K562 (cell line): ENCODE data around the gene IRX1. TPM values are rescaled to one million over a fixed set of nuclear protein-coding genes. Genes with fewer than 3 reads are reported as not detected.

Experiments used
- ARHGAP35 ChIP-seq: fragments of 450-650 bp; IDR thresholded peaks from 2 replicates; pipeline ENCODE4 v1.6.1; 2018; ENCODE audit not compliant: partially characterized antibody
- CBFB ChIP-seq: sonication (generic); formaldehyde crosslinking; IDR thresholded peaks from 2 replicates; pipeline ENCODE4 v1.4.0; 2020; ENCODE audit warnings: mild to moderate bottlenecking, missing genetic modification reagents
- FOXJ3 ChIP-seq: sonication (generic); formaldehyde crosslinking; IDR thresholded peaks from 2 replicates; pipeline ENCODE4 v1.4.0; 2020; ENCODE audit warnings: mild to moderate bottlenecking, missing genetic modification reagents
- STAT5A ChIP-seq: IDR thresholded peaks from 2 replicates; pipeline ENCODE4 v1.6.1; 2012; ENCODE audit warnings: low read length, inconsistent platforms, borderline replicate concordance
- TRIM28 ChIP-seq: fragments of 450-650 bp; IDR thresholded peaks from 2 replicates; pipeline ENCODE4 v1.6.1; 2017
- ZNF655 ChIP-seq: fragments of 250-450 bp; sonication (Bioruptor Pico); IDR thresholded peaks from 2 replicates; pipeline ENCODE4 v1.5.0; 2021
- polyA plus RNA-seq, 8 experiments: library from polyadenylated mRNA; depleted of rRNA in 4 of 8; stranded (reverse) in 5 of 8; unstranded in 3 of 8; fragments of >200 nt; fragmentation: Nextera tagmentation in 2 of 8; fragmentation: Illumina TruSeq in 1 of 8; extraction: Ambion mirVana in 2 of 8; extraction: Trizol in 1 of 8; gene quantifications; 2 replicates each; pipeline versions ENCODE4 v1.2.1 to v1.2.3, GENCODE V29; 2011 to 2014; ENCODE audit warnings: inconsistent platforms in 1 of 8, missing spikeins in 1 of 8
- total RNA-seq, 7 experiments: library from RNA; depleted of rRNA in 6 of 7; stranded (reverse); fragments of >200 nt in 6 of 7; fragmentation: Illumina TruSeq in 2 of 7; extraction: Trizol in 2 of 7; gene quantifications; 2 replicates each; pipeline versions ENCODE4 v1.2.1 to v1.2.3, GENCODE V29; 2011 to 2021; ENCODE audit warnings: low replicate concordance in 1 of 7
- TF ChIP-seq, protein P1 (sequence below): sonication (generic); formaldehyde crosslinking; IDR thresholded peaks from 2 replicates; pipeline ENCODE4 v1.8.0; 2023; ENCODE audit warnings: missing genetic modification reagents, mild to moderate bottlenecking, borderline replicate concordance
- TF ChIP-seq, protein P2 (sequence below): sonication (generic); formaldehyde crosslinking; IDR thresholded peaks from 2 replicates; pipeline ENCODE4 v1.8.1; 2023; ENCODE audit warnings: mild to moderate bottlenecking, missing genetic modification reagents, moderate library complexity
- TF ChIP-seq, protein P3 (sequence below): fragments of 450-650 bp; IDR thresholded peaks from 2 replicates; pipeline ENCODE4 v1.6.1; 2016; ENCODE audit warnings: antibody characterized with exemption

The IRX1 gene
- total and polyA plus RNA-seq, 9 of the 15 experiments (the other 6 are each of a cell fraction or from before 2014, with no cell fraction given): not detected

DNA sequence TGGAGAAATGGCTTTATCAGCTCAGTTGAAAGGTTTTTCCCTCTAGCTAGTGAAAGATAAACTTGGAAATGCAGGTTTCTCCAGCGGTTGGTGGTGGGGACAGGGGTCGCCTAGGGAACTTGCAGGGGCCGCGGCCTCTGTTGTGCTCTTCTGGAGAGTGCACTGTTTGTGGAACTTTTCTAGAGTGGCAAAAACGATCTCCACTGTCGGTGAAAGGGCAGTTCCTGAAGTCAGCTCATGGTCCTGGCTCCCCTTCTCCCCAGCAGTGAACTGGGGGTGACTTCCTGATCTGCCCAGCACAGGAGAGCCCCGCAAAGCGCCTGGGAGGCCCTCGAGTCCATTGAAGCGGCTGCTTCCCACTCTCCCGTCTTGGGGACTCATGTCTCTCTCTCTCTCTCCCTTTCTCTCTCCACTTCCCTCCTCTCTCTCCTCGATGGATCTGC, 3.2 kb downstream of the IRX1 start (continued):
- TF ChIP-seq, protein P1, sequence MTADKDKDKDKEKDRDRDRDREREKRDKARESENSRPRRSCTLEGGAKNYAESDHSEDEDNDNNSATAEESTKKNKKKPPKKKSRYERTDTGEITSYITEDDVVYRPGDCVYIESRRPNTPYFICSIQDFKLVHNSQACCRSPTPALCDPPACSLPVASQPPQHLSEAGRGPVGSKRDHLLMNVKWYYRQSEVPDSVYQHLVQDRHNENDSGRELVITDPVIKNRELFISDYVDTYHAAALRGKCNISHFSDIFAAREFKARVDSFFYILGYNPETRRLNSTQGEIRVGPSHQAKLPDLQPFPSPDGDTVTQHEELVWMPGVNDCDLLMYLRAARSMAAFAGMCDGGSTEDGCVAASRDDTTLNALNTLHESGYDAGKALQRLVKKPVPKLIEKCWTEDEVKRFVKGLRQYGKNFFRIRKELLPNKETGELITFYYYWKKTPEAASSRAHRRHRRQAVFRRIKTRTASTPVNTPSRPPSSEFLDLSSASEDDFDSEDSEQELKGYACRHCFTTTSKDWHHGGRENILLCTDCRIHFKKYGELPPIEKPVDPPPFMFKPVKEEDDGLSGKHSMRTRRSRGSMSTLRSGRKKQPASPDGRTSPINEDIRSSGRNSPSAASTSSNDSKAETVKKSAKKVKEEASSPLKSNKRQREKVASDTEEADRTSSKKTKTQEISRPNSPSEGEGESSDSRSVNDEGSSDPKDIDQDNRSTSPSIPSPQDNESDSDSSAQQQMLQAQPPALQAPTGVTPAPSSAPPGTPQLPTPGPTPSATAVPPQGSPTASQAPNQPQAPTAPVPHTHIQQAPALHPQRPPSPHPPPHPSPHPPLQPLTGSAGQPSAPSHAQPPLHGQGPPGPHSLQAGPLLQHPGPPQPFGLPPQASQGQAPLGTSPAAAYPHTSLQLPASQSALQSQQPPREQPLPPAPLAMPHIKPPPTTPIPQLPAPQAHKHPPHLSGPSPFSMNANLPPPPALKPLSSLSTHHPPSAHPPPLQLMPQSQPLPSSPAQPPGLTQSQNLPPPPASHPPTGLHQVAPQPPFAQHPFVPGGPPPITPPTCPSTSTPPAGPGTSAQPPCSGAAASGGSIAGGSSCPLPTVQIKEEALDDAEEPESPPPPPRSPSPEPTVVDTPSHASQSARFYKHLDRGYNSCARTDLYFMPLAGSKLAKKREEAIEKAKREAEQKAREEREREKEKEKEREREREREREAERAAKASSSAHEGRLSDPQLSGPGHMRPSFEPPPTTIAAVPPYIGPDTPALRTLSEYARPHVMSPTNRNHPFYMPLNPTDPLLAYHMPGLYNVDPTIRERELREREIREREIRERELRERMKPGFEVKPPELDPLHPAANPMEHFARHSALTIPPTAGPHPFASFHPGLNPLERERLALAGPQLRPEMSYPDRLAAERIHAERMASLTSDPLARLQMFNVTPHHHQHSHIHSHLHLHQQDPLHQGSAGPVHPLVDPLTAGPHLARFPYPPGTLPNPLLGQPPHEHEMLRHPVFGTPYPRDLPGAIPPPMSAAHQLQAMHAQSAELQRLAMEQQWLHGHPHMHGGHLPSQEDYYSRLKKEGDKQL (CRISPR knock-in tag): no peak
- TF ChIP-seq ARHGAP35: no peak
- TF ChIP-seq CBFB: no peak
- TF ChIP-seq, protein P2, sequence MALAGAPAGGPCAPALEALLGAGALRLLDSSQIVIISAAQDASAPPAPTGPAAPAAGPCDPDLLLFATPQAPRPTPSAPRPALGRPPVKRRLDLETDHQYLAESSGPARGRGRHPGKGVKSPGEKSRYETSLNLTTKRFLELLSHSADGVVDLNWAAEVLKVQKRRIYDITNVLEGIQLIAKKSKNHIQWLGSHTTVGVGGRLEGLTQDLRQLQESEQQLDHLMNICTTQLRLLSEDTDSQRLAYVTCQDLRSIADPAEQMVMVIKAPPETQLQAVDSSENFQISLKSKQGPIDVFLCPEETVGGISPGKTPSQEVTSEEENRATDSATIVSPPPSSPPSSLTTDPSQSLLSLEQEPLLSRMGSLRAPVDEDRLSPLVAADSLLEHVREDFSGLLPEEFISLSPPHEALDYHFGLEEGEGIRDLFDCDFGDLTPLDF (CRISPR knock-in tag): no peak
- no peak for TF ChIP-seq TRIM28
- no peak for TF ChIP-seq FOXJ3
- no peak for TF ChIP-seq STAT5A
- TF ChIP-seq ZNF655 (CRISPR knock-in tag): no peak
- TF ChIP-seq, protein P3, sequence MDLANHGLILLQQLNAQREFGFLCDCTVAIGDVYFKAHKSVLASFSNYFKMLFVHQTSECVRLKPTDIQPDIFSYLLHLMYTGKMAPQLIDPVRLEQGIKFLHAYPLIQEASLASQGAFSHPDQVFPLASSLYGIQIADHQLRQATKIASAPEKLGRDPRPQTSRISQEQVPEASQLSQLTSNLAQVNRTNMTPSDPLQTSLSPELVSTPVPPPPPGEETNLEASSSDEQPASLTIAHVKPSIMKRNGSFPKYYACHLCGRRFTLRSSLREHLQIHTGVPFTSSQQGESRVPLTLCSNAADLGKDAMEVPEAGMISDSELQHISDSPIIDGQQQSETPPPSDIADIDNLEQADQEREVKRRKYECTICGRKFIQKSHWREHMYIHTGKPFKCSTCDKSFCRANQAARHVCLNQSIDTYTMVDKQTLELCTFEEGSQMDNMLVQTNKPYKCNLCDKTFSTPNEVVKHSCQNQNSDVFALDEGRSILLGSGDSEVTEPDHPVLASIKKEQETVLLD: no peak
- TF ChIP-seq, all 486 proteins: peak for 0
